ENCODE data around the gene LCOR. TPM values are rescaled to one million over a fixed set of nuclear protein-coding genes. Genes with fewer than 3 reads are reported as not detected.

The LCOR gene
- total and polyA plus RNA-seq, 2 of the 13 experiments (the other 11 are each of a cell fraction or from before 2014, with no cell fraction given) = 12.4 to 23.7 TPM

- no peak for TF ChIP-seq NFAT5 (CRISPR knock-in tag; IDR thresholded peaks at IDR 0.05)
- no peak for TF ChIP-seq SOX5 (CRISPR knock-in tag; IDR thresholded peaks at IDR 0.05; ENCODE audit: borderline replicate concordance)
- TF ChIP-seq ZNF460 (CRISPR knock-in tag; IDR thresholded peaks at IDR 0.05; ENCODE audit: borderline replicate concordance) = no peak
- peak; percentile 28 for TF ChIP-seq RBM22 (optimal IDR thresholded peaks at IDR 0.05; ENCODE audit: low read length)
- 0 out of 2 replicates have a peak, but pooled peaks have one; percentile 13 for TF ChIP-seq HOXA3 (CRISPR knock-in tag; IDR thresholded peaks at IDR 0.05)
- TF ChIP-seq RCOR2 (CRISPR knock-in tag; IDR thresholded peaks at IDR 0.05) = 0 out of 2 replicates have a peak, but pooled peaks have one; percentile 19
- TF ChIP-seq SNAI1 (CRISPR knock-in tag; IDR thresholded peaks at IDR 0.05; ENCODE audit: borderline replicate concordance) = no peak
- TF ChIP-seq MED1 (CRISPR knock-in tag; IDR thresholded peaks at IDR 0.05) = no peak
- no peak for TF ChIP-seq ERF (CRISPR knock-in tag; IDR thresholded peaks at IDR 0.05)
- TF ChIP-seq ZMYM3 (CRISPR knock-in tag; IDR thresholded peaks at IDR 0.05) = peak; percentile 61; the same call in 1 of the 2 replicates
These were observed 57.5 kb downstream of the LCOR start (continued) for GRCh38 chr10:96889415-96890171.
